ENCODE data around the gene COL12A1. TPM values are rescaled to one million over a fixed set of nuclear protein-coding genes. Genes with fewer than 3 reads are reported as not detected.

Gene COL12A1
- polyA plus RNA-seq, 1 donor from 2014 or later = 0.63 TPM

DNA sequence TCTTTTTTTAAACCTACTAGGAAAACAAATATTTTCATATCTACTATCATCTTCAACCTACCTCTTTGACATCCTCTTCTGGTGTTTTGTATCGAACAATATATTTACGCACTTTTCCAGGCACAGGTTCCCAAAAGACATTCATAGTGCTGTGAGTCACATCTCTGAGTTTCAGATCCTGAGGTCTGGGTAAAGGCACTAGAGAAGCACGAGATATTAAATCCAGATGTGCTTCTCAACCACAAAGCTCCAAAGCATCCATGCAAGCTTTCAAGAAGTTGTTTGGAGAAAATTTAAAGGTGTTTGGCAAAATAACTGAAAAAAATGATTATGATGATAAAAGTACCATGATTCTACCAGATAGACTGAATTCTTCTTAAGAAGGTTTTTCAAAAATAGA, 62.7 kb downstream of the COL12A1 start:
- no peak overlapping the region for H3K4me2 ChIP-seq (ENCODE audit: low read length)
- TF ChIP-seq EP300 (conservative IDR thresholded peaks at IDR 0.05; ENCODE audit: poor library complexity, severe bottlenecking) (no peak), EZH2 (IDR thresholded peaks at IDR 0.05; ENCODE audit: borderline replicate concordance, insufficient read depth, low read length, poor library complexity, severe bottlenecking) (no peak), SMC3 (conservative IDR thresholded peaks at IDR 0.05; ENCODE audit: poor library complexity) (no peak), TAF1 (IDR thresholded peaks at IDR 0.05; ENCODE audit: low read depth) (no peak), POLR2AphosphoS5 (IDR thresholded peaks at IDR 0.05) (no peak), RAD21 (conservative IDR thresholded peaks at IDR 0.05) (no peak), MXI1 (conservative IDR thresholded peaks at IDR 0.05; ENCODE audit: poor library complexity, severe bottlenecking) (no peak), REST (IDR thresholded peaks at IDR 0.05; ENCODE audit: borderline replicate concordance) (no peak)
- TF ChIP-seq, protein P1, sequence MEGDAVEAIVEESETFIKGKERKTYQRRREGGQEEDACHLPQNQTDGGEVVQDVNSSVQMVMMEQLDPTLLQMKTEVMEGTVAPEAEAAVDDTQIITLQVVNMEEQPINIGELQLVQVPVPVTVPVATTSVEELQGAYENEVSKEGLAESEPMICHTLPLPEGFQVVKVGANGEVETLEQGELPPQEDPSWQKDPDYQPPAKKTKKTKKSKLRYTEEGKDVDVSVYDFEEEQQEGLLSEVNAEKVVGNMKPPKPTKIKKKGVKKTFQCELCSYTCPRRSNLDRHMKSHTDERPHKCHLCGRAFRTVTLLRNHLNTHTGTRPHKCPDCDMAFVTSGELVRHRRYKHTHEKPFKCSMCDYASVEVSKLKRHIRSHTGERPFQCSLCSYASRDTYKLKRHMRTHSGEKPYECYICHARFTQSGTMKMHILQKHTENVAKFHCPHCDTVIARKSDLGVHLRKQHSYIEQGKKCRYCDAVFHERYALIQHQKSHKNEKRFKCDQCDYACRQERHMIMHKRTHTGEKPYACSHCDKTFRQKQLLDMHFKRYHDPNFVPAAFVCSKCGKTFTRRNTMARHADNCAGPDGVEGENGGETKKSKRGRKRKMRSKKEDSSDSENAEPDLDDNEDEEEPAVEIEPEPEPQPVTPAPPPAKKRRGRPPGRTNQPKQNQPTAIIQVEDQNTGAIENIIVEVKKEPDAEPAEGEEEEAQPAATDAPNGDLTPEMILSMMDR (IDR thresholded peaks at IDR 0.05; ENCODE audit: poor library complexity, severe bottlenecking) = no peak
- no peaks in the 10 kb centered on the region for H3F3A ChIP-seq (ENCODE audit: insufficient read depth, low read length, poor library complexity, severe bottlenecking)
- H3K79me2 ChIP-seq (replicated peaks; ENCODE audit: insufficient read depth, low read length) = no peaks in the 10 kb centered on the region
- no peaks in the 10 kb centered on the region for H3K27me3 ChIP-seq (ENCODE audit: insufficient read depth, low read depth, low read length)
- no peaks in the 10 kb centered on the region for H4K20me1 ChIP-seq (ENCODE audit: insufficient read depth)
- no peak overlapping the region for H3K4me3 ChIP-seq (ENCODE audit: low read length)
- no peaks in the 10 kb centered on the region for H3K9me2 ChIP-seq (ENCODE audit: insufficient read depth, low read length)
- no peak overlapping the region for H2AFZ ChIP-seq (ENCODE audit: low read depth, low read length)
- H3K9me3 ChIP-seq (ENCODE audit: low read length) = no peaks in the 10 kb centered on the region
- H3K36me3 ChIP-seq (ENCODE audit: insufficient read depth, low read length) = no peaks in the 10 kb centered on the region
- H3K27ac ChIP-seq (ENCODE audit: low read length) = no peak overlapping the region
- no peak overlapping the region for H3K9ac ChIP-seq (ENCODE audit: low read length)

DNA sequence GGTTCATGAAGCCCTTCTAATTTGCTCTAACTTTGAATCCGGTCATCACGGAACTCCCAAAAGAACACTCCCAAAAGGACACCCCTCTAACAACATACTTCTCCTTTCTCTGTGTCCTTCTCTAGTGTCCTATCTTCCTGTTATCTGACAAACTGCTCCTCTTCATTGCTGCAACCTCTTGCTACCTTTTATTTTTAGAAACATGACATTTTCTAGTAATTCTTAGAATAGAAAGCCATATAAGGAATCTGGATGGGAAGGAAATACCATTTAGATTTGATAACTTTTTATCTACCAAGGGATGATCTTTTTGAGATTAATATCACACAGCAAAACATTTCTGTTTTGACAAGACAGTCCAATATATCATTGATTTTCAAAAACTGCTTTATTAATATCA, 63.1 kb downstream of the COL12A1 start:
- no peak overlapping the region for H3K27ac ChIP-seq (ENCODE audit: low read length)
- no peaks in the 10 kb centered on the region for H3K27me3 ChIP-seq (ENCODE audit: insufficient read depth, low read depth, low read length)
- H3K4me2 ChIP-seq (ENCODE audit: low read length) = no peak overlapping the region
- H3K9me2 ChIP-seq (ENCODE audit: insufficient read depth, low read length) = no peaks in the 10 kb centered on the region
- no peaks in the 10 kb centered on the region for H3K36me3 ChIP-seq (ENCODE audit: insufficient read depth, low read length)
- H3K79me2 ChIP-seq (replicated peaks; ENCODE audit: insufficient read depth, low read length) = no peaks in the 10 kb centered on the region
- no peak overlapping the region for H3K4me3 ChIP-seq (ENCODE audit: low read length)
- no peak for TF ChIP-seq EP300 (conservative IDR thresholded peaks at IDR 0.05; ENCODE audit: poor library complexity, severe bottlenecking)
- no peak for TF ChIP-seq MXI1 (conservative IDR thresholded peaks at IDR 0.05; ENCODE audit: poor library complexity, severe bottlenecking)
- TF ChIP-seq, protein P1 (IDR thresholded peaks at IDR 0.05; ENCODE audit: poor library complexity, severe bottlenecking) = no peak
- no peak for TF ChIP-seq SMC3 (conservative IDR thresholded peaks at IDR 0.05; ENCODE audit: poor library complexity)
- TF ChIP-seq RAD21 (conservative IDR thresholded peaks at IDR 0.05) = no peak
- TF ChIP-seq POLR2AphosphoS5 (IDR thresholded peaks at IDR 0.05) = no peak
- TF ChIP-seq EZH2 (IDR thresholded peaks at IDR 0.05; ENCODE audit: borderline replicate concordance, insufficient read depth, low read length, poor library complexity, severe bottlenecking) = no peak
- no peak for TF ChIP-seq REST (IDR thresholded peaks at IDR 0.05; ENCODE audit: borderline replicate concordance)
- no peak for TF ChIP-seq TAF1 (IDR thresholded peaks at IDR 0.05; ENCODE audit: low read depth)
- no peak overlapping the region for H2AFZ ChIP-seq (ENCODE audit: low read depth, low read length)
- H3F3A ChIP-seq (ENCODE audit: insufficient read depth, low read length, poor library complexity, severe bottlenecking) = no peaks in the 10 kb centered on the region
- no peaks in the 10 kb centered on the region for H4K20me1 ChIP-seq (ENCODE audit: insufficient read depth)
- no peaks in the 10 kb centered on the region for H3K9me3 ChIP-seq (ENCODE audit: low read length)
- H3K9ac ChIP-seq (ENCODE audit: low read length) = no peak overlapping the region
